Measurements from ENCODE around the gene TNRC6B.

GRCh38 chr22:40312050-40312449 lies 134.3 kb downstream of the TNRC6B start:
- TF ChIP-seq CTCF (conservative IDR thresholded peaks at IDR 0.05), result no peak
- TF ChIP-seq EZH2 (IDR thresholded peaks at IDR 0.05; ENCODE audit: low read depth), result no peak

Data from PC-9 (cell line).